HG02840 (cell line): ENCODE data around the gene PAK1.
A peak's percentile ranks its signal among the peaks of the same experiment; 100 is the strongest.

Source experiments
- ATAC-seq: cut with Tn5 transposase; IDR thresholded peaks from one replicate; pipeline ENCODE4 v1.9.1; 2021; ENCODE audit warnings: mild to moderate bottlenecking, moderate library complexity, moderate number of reproducible peaks; ENCODE audit not compliant: unreplicated experiment, low FRiP score

The PAK1 gene

GRCh38 chr11:77440678-77441077, 33.2 kb downstream of the PAK1 start:
- ATAC-seq = no peak

- no peak for ATAC-seq
Observed at GRCh38 chr11:77438487-77438886, 35.4 kb downstream of the PAK1 start.

GRCh38 chr11:77436969-77437368, 36.9 kb downstream of the PAK1 start:
- ATAC-seq = no peak

- ATAC-seq = no peak
Observed at GRCh38 chr11:77436506-77436905, 37.4 kb downstream of the PAK1 start.

GRCh38 chr11:77435972-77436371, 37.9 kb downstream of the PAK1 start:
- ATAC-seq = no peak

GRCh38 chr11:77431813-77432212, 42.1 kb downstream of the PAK1 start:
- ATAC-seq = no peak

DNA sequence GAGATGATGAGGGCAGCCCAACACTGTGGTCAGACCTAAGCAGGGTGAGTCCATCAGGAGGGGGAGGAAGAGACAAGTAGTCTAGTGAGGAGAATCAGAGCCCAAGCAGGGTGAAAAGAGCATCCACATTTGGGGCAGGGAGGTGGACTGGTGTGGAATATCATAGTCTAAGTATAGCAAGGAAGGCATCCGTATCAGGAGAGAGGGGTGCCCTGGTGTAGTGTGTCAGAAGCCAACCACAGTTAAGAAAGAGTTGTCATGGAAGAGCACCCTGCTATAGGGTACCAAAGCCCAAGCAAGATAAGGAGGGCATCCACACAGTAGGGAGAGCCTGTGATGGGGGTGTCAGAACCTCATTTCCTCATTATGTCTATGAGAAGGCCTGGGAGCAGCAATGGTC, 45.3 kb downstream of the PAK1 start:
- ATAC-seq = no peak

GRCh38 chr11:77425346-77425745, 48.5 kb downstream of the PAK1 start:
- ATAC-seq = no peak

GRCh38 chr11:77424644-77425043, 49.2 kb downstream of the PAK1 start:
- ATAC-seq = no peak

DNA sequence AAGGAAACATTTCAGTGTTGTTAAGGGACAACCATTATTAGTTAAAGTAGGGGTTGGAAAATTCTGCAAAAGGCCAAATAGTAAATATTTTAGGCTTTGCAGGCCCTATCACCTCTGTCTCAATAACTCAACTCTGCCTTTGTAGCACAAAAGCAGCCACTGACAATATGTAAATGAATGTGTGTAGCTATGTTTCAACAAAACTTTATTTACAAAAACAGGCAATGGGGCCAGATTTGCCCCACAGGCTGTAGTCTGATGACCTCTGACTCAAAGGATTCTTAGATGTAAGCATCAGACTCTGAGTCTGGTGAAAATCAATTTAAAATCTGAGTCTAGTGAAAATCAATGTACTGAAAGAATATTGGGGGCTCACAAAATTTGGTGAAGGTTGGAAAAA, 50.3 kb downstream of the PAK1 start:
- ATAC-seq = no peak

- no peak for ATAC-seq
Observed at GRCh38 chr11:77422687-77423086, 51.2 kb downstream of the PAK1 start.

- ATAC-seq = no peak
Observed at GRCh38 chr11:77421041-77421723, 52.7 kb downstream of the PAK1 start.

DNA sequence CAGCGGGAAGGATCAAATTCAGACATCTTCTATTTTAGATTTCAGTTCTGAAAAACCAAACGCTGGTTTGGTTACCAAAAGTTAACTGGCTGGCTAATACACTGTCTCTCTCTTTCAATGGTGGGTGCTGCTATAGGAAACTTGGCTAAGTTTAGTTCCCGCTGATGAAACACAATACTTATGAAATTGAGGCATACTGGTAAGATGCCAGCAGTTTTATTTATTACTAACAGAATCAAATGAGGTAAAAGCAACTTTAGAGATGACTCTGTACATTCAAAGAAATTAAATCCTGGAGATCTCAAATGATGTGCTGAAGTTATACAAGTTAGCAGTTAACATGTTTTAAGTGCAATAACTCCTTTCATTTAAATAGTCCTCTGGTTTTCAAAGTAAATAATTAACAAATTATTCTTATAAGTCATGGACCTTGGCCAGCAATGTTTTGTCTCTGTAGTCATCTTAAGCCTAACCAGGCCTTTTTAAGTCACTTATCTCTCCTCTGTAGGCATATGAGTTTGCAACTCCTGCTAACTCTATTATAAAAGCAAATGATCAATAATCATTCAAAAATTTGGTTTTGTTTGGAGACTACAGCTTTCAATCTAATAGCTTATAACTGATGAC, 54.8 kb downstream of the PAK1 start:
- ATAC-seq = no peak

GRCh38 chr11:77418155-77418970, 55.5 kb downstream of the PAK1 start:
- no peak for ATAC-seq

DNA sequence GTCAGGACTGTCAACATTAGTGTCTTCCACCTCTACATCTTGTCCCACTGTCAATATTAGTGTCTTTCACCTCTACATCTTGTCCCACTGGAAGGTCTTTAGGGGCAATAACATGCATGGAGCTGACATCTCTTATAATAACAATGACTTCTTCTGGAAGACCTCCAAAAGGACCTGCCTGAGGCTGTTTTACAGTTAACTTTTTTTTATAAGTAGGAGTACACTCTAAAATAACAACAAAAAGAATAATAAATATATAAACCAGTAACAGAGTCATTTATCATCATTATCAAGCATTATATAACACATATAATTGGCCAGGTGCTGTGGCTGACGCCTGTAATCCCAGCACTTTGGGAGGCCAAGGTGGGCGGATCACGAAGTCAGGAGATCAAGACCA, 57.5 kb downstream of the PAK1 start:
- no peak for ATAC-seq

GRCh38 chr11:77413850-77414460, 59.9 kb downstream of the PAK1 start:
- ATAC-seq = no peak

GRCh38 chr11:77412814-77413213, 61.1 kb downstream of the PAK1 start:
- ATAC-seq = no peak

GRCh38 chr11:77411717-77412441, 62.0 kb downstream of the PAK1 start:
- ATAC-seq = peak; percentile 85

- peak; percentile 38 for ATAC-seq
Observed at GRCh38 chr11:77411137-77411707, 62.7 kb downstream of the PAK1 start.
